Activated naive CD4-positive, alpha-beta T cell treated with anti-CD3 and anti-CD28 coated beads for 36 hours (primary cell): ENCODE results near the gene ZNF736. TPM values are rescaled to one million over a fixed set of nuclear protein-coding genes. Genes with fewer than 3 reads are reported as not detected.
"Not testable (repeated sequence)": the region's sequence is repeated elsewhere in the genome, so short reads cannot be mapped to it uniquely, and the experiment has no call there.

Source experiments
- CTCF ChIA-PET: fragments of 350-600 bp; sonication (Branson Sonifier 250); formaldehyde crosslinking; loops from one replicate; lab custom pipeline; 2021; ENCODE audit warnings: antibody characterized with exemption; lab: Charles Lee
- DNase-seq: peaks from one replicate; pipeline ENCODE4 v3.0.0-alpha.2; 2020
- H3K27ac Mint-ChIP-seq: one replicate; pipeline ENCODE4 v1.8.0; 2021; ENCODE audit warnings: mild to moderate bottlenecking, mixed read lengths
- H3K27me3 Mint-ChIP-seq: one replicate; pipeline ENCODE4 v1.8.0; 2021; ENCODE audit warnings: low read depth, mixed read lengths
- H3K36me3 Mint-ChIP-seq: one replicate; pipeline ENCODE4 v1.8.0; 2021; ENCODE audit warnings: low read depth, mixed read lengths
- H3K4me1 Mint-ChIP-seq: one replicate; pipeline ENCODE4 v1.8.0; 2021; ENCODE audit warnings: low read depth, mixed read lengths
- H3K4me3 Mint-ChIP-seq: one replicate; pipeline ENCODE4 v1.8.0; 2021; ENCODE audit warnings: mild to moderate bottlenecking, moderate library complexity, mixed read lengths
- H3K9me3 Mint-ChIP-seq: one replicate; pipeline ENCODE4 v1.8.0; 2021; ENCODE audit warnings: mixed read lengths
- intact Hi-C: fragments of 100-400 bp; cut with micrococcal nuclease; formaldehyde crosslinking; loops from one replicate; pipeline ENCODE4 v1.15.1; 2023
- total RNA-seq, 2 experiments: library from RNA; stranded (reverse); gene quantifications; one replicate each; pipeline ENCODE4 v1.2.3, GENCODE V29; 2021

ZNF736 gene
- 10 to 100 TPM; 22.7 to 24.0 TPM for total RNA-seq

- no peaks in the 10 kb centered on the region for H3K27me3 Mint-ChIP-seq
- intact Hi-C loops: loop anchor here (1.0 to 2.0 kb wide), 8 partner anchors 9 to 1059 kb away; partner anchors contain the start of genes ERV3-1, ZNF107, ZNF138 and ZNF273
- H3K27ac Mint-ChIP-seq: peak within 1 kb of the TSS; percentile 97
- peak; percentile 94 for DNase-seq
- H3K4me3 Mint-ChIP-seq: peak within 1 kb of the TSS; percentile 99
- CTCF ChIA-PET: interaction anchor here (0.9 kb wide), 1 partner anchor 8 kb away, joined by 5 read pairs; no protein-coding TSS in a partner anchor
- peaks cover 35% of the 10 kb centered on the region for H3K4me1 Mint-ChIP-seq
- H3K9me3 Mint-ChIP-seq: peaks cover 3% of the 10 kb centered on the region
- peaks cover 35% of the 10 kb centered on the region for H3K36me3 Mint-ChIP-seq
Observed at GRCh38 chr7:64313740-64314491, at the start of gene ZNF736. TSS of gene ZNF736 (plus strand) at chr7:64313961. CDS start at chr7:64314151, 190 bp downstream.

- Mint-ChIP-seq H3K4me1 (no peaks in the 10 kb centered on the region), H3K27me3 (no peaks in the 10 kb centered on the region), H3K9me3 (peaks cover 31% of the 10 kb centered on the region), H3K27ac (no peak overlapping the region), H3K36me3 (peaks cover 9% of the 10 kb centered on the region), H3K4me3 (no peak overlapping the region)
- DNase-seq: no peak
- CTCF ChIA-PET: no interaction called here
- intact Hi-C loops: no loop called here
Observed at GRCh38 chr7:64266341-64266919, 47.3 kb upstream of the ZNF736 start.

GRCh38 chr7:64277630-64278029 is 36.1 kb upstream of the ZNF736 start:
- no peak for DNase-seq
- Mint-ChIP-seq H3K9me3 (peaks cover 18% of the 10 kb centered on the region), H3K27ac (no peak overlapping the region), H3K36me3 (no peaks in the 10 kb centered on the region), H3K4me1 (no peaks in the 10 kb centered on the region), H3K27me3 (no peaks in the 10 kb centered on the region), H3K4me3 (no peak overlapping the region)
- CTCF ChIA-PET: no interaction called here
- intact Hi-C loops: no loop called here

- Mint-ChIP-seq H3K4me1 (no peaks in the 10 kb centered on the region), H3K9me3 (no peaks in the 10 kb centered on the region), H3K27ac (no peak overlapping the region), H3K4me3 (no peak overlapping the region), H3K36me3 (no peaks in the 10 kb centered on the region), H3K27me3 (no peaks in the 10 kb centered on the region)
- CTCF ChIA-PET: no interaction called here
- intact Hi-C loops: no loop called here
- DNase-seq: no peak
Observed at GRCh38 chr7:64294701-64295420, 18.9 kb upstream of the ZNF736 start.

GRCh38 chr7:64297418-64297817 is 16.3 kb upstream of the ZNF736 start:
- DNase-seq, H3K27me3 Mint-ChIP-seq, intact Hi-C loops, H3K4me3 Mint-ChIP-seq, H3K4me1 Mint-ChIP-seq, H3K36me3 Mint-ChIP-seq, H3K9me3 Mint-ChIP-seq, H3K27ac Mint-ChIP-seq, CTCF ChIA-PET: not testable (repeated sequence)

- Mint-ChIP-seq H3K36me3 (no peaks in the 10 kb centered on the region), H3K27me3 (no peaks in the 10 kb centered on the region)
Observed at GRCh38 chr7:64300641-64301405, 12.9 kb upstream of the ZNF736 start.

GRCh38 chr7:64307254-64308015 is 6.3 kb upstream of the ZNF736 start:
- CTCF ChIA-PET: interaction anchor here (0.5 to 0.7 kb wide), 2 partner anchors 13 to 358 kb away, joined by 3 to 4 read pairs; partner anchors contain the start of gene ZNF107
- Mint-ChIP-seq H3K4me1 (peaks cover 26% of the 10 kb centered on the region), H3K9me3 (peaks cover 2% of the 10 kb centered on the region), H3K27ac (peak overlapping the region; percentile 95), H3K4me3 (peak overlapping the region; percentile 89), H3K27me3 (no peaks in the 10 kb centered on the region), H3K36me3 (peaks cover 5% of the 10 kb centered on the region)
- DNase-seq: peak; percentile 95
- intact Hi-C loops: loop anchor here (1.0 to 5.0 kb wide), 4 partner anchors 210 to 407 kb away; partner anchors contain the start of gene ZNF680

More at GRCh38 chr7:64300641-64301405, 12.9 kb upstream of the ZNF736 start:
- DNase-seq: no peak
- CTCF ChIA-PET: interaction anchor here (0.6 kb wide), 1 partner anchor 638 kb away, joined by 3 read pairs; no protein-coding TSS in a partner anchor
- H3K27ac Mint-ChIP-seq: no peak overlapping the region
- intact Hi-C loops: no loop called here
- peaks cover 2% of the 10 kb centered on the region for H3K9me3 Mint-ChIP-seq
- H3K4me1 Mint-ChIP-seq: peaks cover 14% of the 10 kb centered on the region
- H3K4me3 Mint-ChIP-seq: no peak overlapping the region

GRCh38 chr7:64308016-64308270 is 5.8 kb upstream of the ZNF736 start:
- H3K27ac Mint-ChIP-seq: peak overlapping the region; percentile 95
- peak; percentile 13 for DNase-seq
- H3K36me3 Mint-ChIP-seq: peaks cover 8% of the 10 kb centered on the region
- CTCF ChIA-PET: no interaction called here
- intact Hi-C loops: loop anchor here (5.0 kb wide), 1 partner anchor 209 kb away; no protein-coding TSS in a partner anchor
- H3K4me3 Mint-ChIP-seq: peak overlapping the region; percentile 89
- peaks cover 2% of the 10 kb centered on the region for H3K9me3 Mint-ChIP-seq
- no peaks in the 10 kb centered on the region for H3K27me3 Mint-ChIP-seq
- H3K4me1 Mint-ChIP-seq: peaks cover 30% of the 10 kb centered on the region

- CTCF ChIA-PET: no interaction called here
- peaks cover 36% of the 10 kb centered on the region for H3K4me1 Mint-ChIP-seq
- H3K9me3 Mint-ChIP-seq: no peaks in the 10 kb centered on the region
- DNase-seq: no peak
- H3K27ac Mint-ChIP-seq: no peak overlapping the region
- peaks cover 17% of the 10 kb centered on the region for H3K36me3 Mint-ChIP-seq
- H3K27me3 Mint-ChIP-seq: no peaks in the 10 kb centered on the region
- intact Hi-C loops: no loop called here
- H3K4me3 Mint-ChIP-seq: no peak overlapping the region
Observed at GRCh38 chr7:64310426-64310825, 3.3 kb upstream of the ZNF736 start.

GRCh38 chr7:64312826-64313225 is 935 bp upstream of the ZNF736 start:
- peak overlapping the region; percentile 99 for H3K4me3 Mint-ChIP-seq
- H3K27ac Mint-ChIP-seq: peak overlapping the region; percentile 97
- CTCF ChIA-PET: interaction anchor here (0.6 to 1.9 kb wide), 2 partner anchors 8 to 949 kb away, joined by 4 to 6 read pairs; no protein-coding TSS in a partner anchor
- peaks cover 2% of the 10 kb centered on the region for H3K9me3 Mint-ChIP-seq
- H3K4me1 Mint-ChIP-seq: peaks cover 36% of the 10 kb centered on the region
- peak; percentile 54 for DNase-seq
- intact Hi-C loops: loop anchor here (1.0 to 2.0 kb wide), 8 partner anchors 8 to 1060 kb away; partner anchors contain the start of genes ERV3-1, ZNF107, ZNF138 and ZNF273
- H3K36me3 Mint-ChIP-seq: peaks cover 34% of the 10 kb centered on the region
- no peaks in the 10 kb centered on the region for H3K27me3 Mint-ChIP-seq

GRCh38 chr7:64314566-64314965 is 805 bp downstream of the ZNF736 start:
- peak overlapping the region; percentile 99 for H3K4me3 Mint-ChIP-seq
- peaks cover 35% of the 10 kb centered on the region for H3K36me3 Mint-ChIP-seq
- peak overlapping the region; percentile 97 for H3K27ac Mint-ChIP-seq
- H3K27me3 Mint-ChIP-seq: no peaks in the 10 kb centered on the region
- intact Hi-C loops: no loop called here
- H3K4me1 Mint-ChIP-seq: peaks cover 35% of the 10 kb centered on the region
- CTCF ChIA-PET: no interaction called here
- H3K9me3 Mint-ChIP-seq: peaks cover 4% of the 10 kb centered on the region
- DNase-seq: peak; percentile 6
